ENCODE results near the gene TMEM247.

GRCh38 chr2:46448111-46448510, 31.3 kb upstream of the TMEM247 start:
- no peak for TF ChIP-seq CTCF (conservative IDR thresholded peaks at IDR 0.05)
- no peak for TF ChIP-seq EZH2 (IDR thresholded peaks at IDR 0.05; ENCODE audit: low read depth)

Data from PC-9 (cell line).